Measurements from ENCODE around the gene IHH.

DNA sequence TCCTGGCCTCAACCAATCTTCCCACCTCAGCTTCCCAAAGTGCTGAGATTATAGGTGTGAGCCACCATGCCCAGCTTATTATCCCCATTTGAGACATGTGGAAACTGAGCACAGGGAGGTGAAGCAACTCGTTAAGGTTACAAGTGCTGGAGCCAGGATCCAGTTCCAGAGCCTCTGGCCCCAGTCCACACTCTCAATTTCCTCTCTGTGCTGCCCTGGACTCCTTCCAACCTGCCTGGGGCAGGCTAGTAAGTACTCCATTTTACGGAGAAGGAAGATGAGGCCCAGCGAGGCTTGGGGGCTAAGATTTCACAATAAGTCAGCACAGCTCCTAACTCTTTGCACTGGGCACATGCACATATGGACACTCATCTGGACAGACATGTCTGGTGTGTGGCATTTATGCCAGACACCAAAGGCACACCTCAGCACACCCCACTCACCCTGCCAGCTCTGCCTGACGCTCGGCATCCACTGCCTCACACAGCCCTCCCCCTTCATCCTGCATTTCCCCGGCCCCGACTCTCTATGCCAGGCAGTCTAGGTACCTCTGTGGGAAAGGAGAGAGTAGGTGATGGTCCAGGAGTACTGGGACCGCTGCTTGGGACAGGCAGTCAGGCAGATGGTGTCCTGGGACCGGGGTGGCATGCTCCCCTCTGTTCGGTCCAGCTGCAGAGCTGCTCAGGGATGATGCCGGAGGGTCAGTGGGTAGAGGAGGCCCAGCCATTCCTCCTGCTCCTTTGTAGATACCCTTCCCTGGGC is 39.9 kb downstream of the IHH start:
- TF ChIP-seq, protein P1, sequence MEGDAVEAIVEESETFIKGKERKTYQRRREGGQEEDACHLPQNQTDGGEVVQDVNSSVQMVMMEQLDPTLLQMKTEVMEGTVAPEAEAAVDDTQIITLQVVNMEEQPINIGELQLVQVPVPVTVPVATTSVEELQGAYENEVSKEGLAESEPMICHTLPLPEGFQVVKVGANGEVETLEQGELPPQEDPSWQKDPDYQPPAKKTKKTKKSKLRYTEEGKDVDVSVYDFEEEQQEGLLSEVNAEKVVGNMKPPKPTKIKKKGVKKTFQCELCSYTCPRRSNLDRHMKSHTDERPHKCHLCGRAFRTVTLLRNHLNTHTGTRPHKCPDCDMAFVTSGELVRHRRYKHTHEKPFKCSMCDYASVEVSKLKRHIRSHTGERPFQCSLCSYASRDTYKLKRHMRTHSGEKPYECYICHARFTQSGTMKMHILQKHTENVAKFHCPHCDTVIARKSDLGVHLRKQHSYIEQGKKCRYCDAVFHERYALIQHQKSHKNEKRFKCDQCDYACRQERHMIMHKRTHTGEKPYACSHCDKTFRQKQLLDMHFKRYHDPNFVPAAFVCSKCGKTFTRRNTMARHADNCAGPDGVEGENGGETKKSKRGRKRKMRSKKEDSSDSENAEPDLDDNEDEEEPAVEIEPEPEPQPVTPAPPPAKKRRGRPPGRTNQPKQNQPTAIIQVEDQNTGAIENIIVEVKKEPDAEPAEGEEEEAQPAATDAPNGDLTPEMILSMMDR (IDR thresholded peaks at IDR 0.05; ENCODE audit: extremely low read depth in 1 of 2, insufficient read depth in 1 of 2, low read depth in 1 of 2, low read length in 2 of 2), result no peak
- TF ChIP-seq POLR2A (IDR thresholded peaks at IDR 0.05; ENCODE audit: low read depth, low read length) (no peak), MYC (IDR thresholded peaks at IDR 0.05; ENCODE audit: low read depth, low read length) (no peak), JUN (IDR thresholded peaks at IDR 0.05; ENCODE audit: borderline replicate concordance, insufficient read depth, insufficient read length, low read depth) (no peak)

All from endothelial cell of umbilical vein (primary cell).